GM18861 (cell line): ENCODE results near the gene ARRDC4.

ENCODE experiments used
- ATAC-seq: cut with Tn5 transposase; IDR thresholded peaks from one replicate; pipeline ENCODE4 v1.9.1; 2021; ENCODE audit not compliant: unreplicated experiment

Gene ARRDC4

DNA sequence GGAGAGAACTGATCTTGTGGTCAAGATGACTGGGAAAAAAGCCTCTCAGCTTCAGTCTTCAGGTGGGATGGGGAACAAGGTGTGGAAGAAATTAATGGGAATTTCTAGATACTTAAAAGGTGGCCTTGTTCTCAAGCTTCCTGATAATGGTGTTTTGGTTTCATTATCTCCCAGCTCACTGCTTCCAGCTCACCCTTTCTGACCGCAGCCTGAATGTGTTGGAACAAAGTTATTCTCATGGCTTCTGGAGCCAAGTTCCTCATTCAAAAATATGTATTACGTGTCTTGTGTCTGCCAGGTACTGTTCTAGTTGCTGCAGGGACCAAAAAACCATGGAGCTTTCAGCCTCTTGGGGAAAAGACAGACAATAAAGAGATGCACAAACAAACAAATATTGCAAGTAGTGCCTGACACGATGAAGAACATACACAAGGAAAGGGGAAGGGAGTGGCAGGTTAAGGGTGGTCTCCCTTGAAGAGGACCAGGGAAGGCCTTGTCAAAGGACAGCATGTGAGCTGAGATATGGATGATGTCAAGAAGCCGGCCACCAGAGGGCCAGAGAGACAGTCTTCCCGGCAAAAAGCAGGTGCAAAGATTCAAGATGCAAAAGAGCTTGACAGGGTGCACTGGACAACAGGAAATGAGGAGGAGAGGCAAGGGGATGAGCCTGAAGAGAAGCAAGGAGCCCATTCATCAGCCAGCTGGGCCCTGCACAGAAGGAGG is 35.5 kb downstream of the ARRDC4 start:
- ATAC-seq = peak; percentile 62

DNA sequence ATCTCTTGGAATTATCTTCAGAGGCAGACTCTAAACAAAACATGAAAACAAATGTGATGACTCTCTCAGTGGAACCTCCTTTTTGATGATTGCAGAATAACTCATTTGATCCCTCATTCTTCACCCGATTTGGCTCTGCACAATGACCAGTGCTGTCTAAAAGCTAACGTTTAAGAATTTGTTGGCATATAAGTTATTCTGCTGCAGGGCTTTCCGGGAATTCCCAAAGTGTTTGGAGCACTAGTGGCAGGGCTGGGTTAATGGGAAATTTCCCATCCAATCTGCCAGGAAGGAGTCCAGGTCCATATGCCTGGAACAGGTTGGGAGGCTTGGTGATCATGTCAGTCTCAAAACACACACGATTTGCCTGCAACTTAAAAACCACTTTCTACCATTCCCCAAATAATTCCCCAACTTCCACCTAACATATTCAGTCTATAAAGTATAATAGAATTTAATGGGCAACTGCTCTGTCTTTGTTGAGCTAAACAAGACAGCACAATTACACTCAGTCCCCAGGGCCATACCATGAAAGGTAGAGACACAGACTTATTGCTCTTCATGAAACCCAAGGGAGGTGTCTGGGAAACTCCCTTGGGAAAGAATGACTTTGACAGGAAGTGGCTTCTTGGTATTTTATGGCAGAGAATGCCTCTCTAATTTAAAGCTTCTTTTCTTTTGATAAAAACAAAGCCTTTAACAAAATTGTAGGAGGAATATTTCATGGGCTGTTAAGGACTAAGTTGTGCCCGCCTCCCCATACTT is 38.0 kb downstream of the ARRDC4 start:
- no peak for ATAC-seq

- no peak for ATAC-seq
These were observed 40.0 kb downstream of the ARRDC4 start for GRCh38 chr15:98000249-98001203.

DNA sequence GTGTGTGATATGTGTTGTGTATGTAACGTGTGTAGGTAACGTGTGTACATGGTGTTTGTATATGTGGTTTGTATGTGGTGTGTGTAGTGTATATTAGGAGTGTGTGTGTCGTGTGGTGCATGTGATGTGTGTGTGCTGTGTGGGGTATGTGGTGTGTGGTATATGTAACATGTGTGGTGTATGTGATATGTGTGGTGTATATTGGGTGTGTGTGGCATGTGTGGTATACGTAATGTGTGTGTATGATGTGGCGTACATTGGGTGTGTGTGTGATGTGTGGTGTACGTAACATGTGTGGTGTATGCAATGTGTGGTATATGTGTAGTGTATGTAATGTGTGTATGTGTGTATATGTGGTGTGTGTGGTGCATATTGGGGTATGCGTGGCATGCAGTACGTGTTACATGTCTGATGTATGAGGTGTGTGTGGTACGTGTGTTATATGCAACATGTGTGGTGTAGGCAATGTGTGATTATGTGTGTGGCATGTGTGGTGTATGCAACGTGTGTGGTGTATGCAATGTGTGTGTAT is 41.2 kb downstream of the ARRDC4 start:
- ATAC-seq = no peak

DNA sequence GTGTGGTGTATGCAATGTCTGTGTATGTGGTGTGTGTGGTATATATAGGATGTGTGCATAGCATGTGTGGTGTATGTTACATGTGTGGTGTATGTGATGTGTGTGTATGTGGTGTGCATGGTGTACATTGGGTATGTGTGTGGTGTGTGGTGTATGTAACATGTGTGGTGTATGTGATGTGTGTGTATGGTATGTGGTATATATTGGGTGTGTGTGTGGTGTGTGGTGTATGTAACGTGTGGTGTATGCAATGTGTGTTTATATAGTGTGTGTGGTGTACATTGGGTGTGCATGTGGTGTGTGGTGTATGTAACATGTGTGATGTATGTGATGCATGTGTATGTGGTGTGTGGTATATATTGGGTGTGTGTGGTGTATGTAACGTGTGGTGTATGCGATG is 41.9 kb downstream of the ARRDC4 start:
- no peak for ATAC-seq

DNA sequence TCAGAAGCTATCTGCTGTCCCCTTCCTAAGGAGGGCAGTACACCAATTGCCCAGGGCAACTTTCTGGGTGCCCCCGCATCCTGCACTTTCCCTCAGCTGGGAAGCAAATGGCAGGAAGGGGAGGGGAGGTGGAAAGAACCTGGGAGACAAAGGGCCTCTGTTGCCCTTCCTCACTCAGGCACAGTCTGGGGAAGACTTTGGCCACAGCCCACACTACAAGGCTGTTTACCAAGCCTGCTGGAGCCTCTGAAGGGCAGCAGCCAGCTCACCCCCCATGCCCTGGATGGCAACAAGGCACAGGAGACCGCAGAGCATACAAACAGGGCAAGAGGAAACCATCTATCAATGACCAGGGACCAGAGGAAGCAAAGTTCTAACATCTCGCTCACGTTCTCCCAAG is 42.4 kb downstream of the ARRDC4 start:
- no peak for ATAC-seq

DNA sequence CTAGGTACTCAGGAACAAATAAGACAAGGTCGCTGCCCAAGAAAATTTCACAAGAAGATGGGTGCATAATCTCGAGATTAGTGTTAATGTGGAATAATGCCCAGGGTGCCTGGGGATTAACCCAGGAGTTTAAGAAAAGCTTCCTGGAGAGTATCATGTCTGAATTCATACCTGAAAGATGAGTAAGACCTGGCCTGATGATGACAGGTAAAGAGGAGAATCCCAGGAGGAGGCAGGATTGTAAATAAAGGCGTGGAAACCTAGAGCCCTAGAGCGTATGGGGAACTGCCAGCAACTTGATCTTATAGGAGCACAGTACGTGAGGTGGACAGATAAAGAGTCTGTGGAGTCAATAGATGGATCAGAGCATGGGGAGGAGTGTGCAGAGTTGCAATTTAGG is 43.0 kb downstream of the ARRDC4 start:
- ATAC-seq = no peak

DNA sequence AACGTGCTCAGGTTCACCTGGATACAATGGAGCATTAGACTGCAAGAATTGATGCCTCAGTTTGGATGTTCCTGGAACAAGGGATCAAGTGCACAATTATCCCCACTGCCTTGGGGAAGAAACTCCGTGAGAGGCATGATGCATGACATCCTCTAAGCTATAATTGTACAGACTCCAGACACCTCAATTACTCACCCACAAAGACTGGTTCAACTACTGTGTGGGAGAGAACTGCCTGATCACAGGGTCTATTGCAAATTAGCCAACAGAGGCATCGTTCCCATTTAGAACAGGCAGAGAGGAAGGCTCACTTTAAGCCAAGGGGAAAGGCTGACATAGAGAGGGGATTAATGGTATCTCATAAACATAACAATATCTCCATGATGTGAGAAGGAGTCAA is 43.5 kb downstream of the ARRDC4 start:
- no peak for ATAC-seq

GRCh38 chr15:98005659-98006058 is 45.2 kb downstream of the ARRDC4 start:
- no peak for ATAC-seq

GRCh38 chr15:98009169-98009568 is 48.7 kb downstream of the ARRDC4 start:
- ATAC-seq = no peak

GRCh38 chr15:98009971-98010370 is 49.5 kb downstream of the ARRDC4 start:
- ATAC-seq = no peak

DNA sequence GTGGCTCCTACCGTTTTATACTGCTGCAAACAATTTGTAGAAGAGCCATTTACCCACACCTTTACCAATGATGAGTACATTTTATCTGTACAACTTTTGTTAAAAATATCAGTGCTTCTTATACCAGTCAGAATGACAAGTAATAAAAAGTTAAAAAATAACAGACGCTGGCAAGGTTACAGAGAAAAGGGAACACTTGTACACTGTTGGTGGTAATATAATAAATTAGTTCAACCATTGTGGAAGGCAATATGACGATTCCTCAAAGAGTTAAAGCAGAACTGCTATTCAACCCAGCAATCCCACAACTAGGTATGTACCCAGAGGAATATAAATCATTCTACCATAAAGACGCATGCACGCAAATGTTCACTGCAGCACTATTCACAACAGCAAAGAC is 51.9 kb downstream of the ARRDC4 start:
- no peak for ATAC-seq

GRCh38 chr15:98013631-98014030 is 53.1 kb downstream of the ARRDC4 start:
- ATAC-seq = no peak

DNA sequence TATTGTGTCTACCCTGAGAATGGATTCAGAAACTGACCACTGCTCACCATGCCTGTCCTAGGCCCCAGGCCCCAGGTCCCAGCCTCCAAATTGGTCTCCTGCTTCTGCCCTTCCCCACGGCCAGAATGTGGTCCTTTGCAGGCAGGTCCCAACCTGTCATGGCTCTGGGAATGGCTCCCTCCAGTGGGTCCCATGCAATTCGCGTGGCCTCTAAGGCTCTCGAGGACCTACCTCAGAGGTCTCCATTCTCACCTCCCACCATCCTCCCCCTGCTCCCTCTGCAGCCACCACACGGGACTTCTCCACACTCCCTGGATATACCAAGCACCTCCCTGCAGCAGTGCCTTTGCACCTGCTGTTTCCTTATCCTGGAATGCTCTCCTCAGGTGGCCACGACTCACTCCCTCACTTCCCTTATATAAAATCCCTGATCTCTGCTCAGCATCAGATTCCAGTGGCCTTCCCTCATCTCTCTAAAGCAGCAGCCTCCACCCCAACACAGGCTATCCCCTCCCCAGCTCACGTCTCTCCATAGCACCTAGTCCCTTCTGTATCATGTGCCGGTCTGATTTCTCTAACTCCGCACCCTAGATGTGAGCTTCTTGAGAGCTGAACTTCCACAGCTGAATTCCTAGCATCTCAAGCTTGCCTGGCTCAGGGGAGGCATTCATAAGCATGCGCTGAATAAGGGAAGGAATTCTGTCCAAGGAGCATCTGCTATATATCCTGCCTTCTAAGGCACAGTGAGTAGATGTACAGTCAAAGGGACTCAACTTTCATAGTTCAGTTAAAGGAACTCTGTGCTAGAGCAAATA is 56.9 kb downstream of the ARRDC4 start:
- no peak for ATAC-seq

- no peak for ATAC-seq
These were observed 58.4 kb downstream of the ARRDC4 start for GRCh38 chr15:98018761-98019351.
